ENCODE measurements around the gene ARL3.
"Not testable (repeated sequence)": the region's sequence is repeated elsewhere in the genome, so short reads cannot be mapped to it uniquely, and the experiment has no call there.

The ARL3 gene

DNA sequence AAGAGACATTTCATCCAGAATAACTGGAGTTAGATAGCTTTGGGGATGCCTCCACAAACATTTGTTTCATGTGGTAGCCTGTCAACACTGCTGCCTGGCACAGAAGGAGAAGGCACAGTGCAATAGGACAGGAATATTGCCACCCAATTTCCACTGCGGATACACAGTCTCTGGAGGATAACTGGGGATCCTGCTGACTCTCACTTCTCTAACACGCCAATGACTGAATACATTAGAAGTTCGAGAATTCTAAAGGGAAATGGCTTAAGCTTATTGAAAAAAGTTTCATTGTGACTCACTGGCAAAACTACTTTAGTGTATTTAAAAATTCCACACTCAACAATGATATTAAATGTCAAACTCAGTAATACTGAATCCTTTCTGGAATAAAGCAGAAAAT, 12.9 kb downstream of the ARL3 start:
- Mint-ChIP-seq H3K9me3 (ENCODE audit: low read depth) (no peaks in the 10 kb centered on the region), H3K27ac (no peak overlapping the region), H3K36me3 (peaks cover 16% of the 10 kb centered on the region), H3K4me1 (ENCODE audit: low read depth) (peaks cover 6% of the 10 kb centered on the region), H3K27me3 (no peaks in the 10 kb centered on the region), H3K4me3 (no peak overlapping the region)

DNA sequence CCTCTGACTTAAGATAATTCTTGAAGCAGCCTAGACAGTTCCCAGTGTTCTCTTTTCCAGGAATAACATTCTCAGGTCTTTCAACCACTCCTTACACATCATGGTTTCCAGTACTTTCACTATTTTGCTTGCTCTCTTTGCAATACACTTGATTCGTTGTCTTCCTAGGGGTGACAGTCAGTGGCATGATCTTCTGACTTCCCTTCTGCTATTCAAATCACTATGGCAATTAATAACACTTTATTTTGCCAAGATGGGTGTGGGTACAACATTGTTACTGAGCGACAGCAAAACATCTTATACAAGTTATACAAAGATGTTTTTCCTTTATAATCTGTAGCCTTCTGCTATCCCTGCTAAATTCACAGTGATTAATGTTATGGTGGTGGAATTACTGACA, 15.3 kb downstream of the ARL3 start:
- no peaks in the 10 kb centered on the region for H3K9me3 Mint-ChIP-seq (ENCODE audit: low read depth)
- no peaks in the 10 kb centered on the region for H3K4me1 Mint-ChIP-seq (ENCODE audit: low read depth)
- peaks cover 17% of the 10 kb centered on the region for H3K36me3 Mint-ChIP-seq
- H3K27me3 Mint-ChIP-seq, result no peaks in the 10 kb centered on the region
- no peak overlapping the region for H3K27ac Mint-ChIP-seq
- no peak overlapping the region for H3K4me3 Mint-ChIP-seq

DNA sequence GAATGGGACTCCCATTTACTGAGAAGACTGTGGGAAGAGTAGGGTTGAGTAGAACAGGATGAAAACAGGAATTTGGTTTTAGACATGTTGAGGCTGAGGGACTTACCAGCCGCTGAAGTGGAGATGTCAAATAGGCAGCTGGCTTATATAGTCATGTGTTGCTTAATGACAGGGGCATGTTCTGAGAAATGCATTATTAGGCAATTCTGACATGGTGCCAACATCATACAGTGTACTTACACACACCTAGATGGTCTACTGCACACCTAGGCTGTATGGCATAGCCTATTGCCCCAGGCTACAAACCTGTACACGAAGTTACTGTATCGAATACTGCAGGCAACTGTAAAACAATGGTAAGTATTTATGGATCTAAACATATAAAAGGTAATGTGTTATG, 17.5 kb downstream of the ARL3 start:
- Mint-ChIP-seq H3K9me3 (ENCODE audit: low read depth) (no peaks in the 10 kb centered on the region), H3K27ac (no peak overlapping the region), H3K4me1 (ENCODE audit: low read depth) (no peaks in the 10 kb centered on the region), H3K4me3 (no peak overlapping the region), H3K27me3 (no peaks in the 10 kb centered on the region), H3K36me3 (peaks cover 17% of the 10 kb centered on the region)

DNA sequence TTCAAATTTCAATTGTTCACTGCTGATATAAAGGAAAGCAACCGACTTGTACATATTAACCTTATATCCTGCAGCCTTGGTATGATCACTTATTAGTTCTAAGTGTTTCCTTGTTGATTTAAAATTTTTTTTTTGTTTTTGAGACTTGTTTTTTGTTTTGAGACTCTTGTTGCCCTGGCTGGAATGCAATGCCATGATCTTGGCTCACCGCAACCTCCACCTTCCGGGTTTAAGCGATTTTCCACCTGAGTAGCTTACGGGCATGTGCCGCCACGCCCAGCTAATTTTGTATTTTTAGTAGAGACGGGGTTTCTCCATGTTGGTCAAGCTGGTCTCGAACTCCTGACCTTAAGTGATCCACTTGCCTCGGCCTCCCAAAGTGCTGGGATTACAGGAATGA, 18.8 kb downstream of the ARL3 start:
- H3K4me1 Mint-ChIP-seq (ENCODE audit: low read depth); H3K27ac Mint-ChIP-seq; H3K4me3 Mint-ChIP-seq; H3K9me3 Mint-ChIP-seq (ENCODE audit: low read depth); H3K27me3 Mint-ChIP-seq: not testable (repeated sequence)
- peaks cover 21% of the 10 kb centered on the region for H3K36me3 Mint-ChIP-seq

DNA sequence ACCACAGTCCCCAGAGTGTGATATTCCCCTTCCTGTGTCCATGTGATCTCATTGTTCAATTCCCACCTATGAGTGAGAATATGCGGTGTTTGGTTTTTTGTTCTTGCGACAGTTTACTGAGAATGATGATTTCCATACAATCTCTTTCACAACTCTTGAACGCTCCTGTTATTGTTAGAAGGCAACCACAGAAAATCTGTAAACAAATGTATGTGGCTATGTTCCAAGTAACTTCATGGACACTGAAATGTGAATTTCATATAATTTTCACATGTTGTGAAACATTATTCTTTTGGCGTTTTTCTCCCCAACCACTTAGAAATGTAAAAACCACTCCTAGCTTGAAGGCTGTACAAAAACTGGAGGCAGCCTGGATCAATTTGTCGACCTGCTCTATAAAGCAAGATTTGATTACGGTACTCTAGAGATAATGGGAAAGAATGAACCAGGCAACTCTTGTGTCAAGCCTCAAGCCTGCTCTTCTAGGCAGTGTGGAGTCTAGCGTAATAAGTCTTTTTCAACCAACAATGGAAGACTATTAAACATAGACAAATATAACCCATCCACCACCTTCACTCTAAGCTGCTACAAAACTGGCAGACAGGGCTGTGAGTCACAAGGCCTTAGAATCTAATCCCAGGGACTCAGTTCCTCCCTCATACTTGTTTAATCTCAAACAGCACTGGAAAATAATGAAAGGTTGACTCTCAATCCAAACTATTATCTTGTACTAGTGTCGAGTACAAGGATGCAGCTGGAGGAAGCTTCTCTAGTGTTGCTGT, 22.7 kb downstream of the ARL3 start:
- Mint-ChIP-seq H3K9me3 (ENCODE audit: low read depth) (no peaks in the 10 kb centered on the region), H3K27me3 (no peaks in the 10 kb centered on the region), H3K27ac (no peak overlapping the region), H3K4me3 (no peak overlapping the region), H3K36me3 (peaks cover 7% of the 10 kb centered on the region), H3K4me1 (ENCODE audit: low read depth) (no peaks in the 10 kb centered on the region)

DNA sequence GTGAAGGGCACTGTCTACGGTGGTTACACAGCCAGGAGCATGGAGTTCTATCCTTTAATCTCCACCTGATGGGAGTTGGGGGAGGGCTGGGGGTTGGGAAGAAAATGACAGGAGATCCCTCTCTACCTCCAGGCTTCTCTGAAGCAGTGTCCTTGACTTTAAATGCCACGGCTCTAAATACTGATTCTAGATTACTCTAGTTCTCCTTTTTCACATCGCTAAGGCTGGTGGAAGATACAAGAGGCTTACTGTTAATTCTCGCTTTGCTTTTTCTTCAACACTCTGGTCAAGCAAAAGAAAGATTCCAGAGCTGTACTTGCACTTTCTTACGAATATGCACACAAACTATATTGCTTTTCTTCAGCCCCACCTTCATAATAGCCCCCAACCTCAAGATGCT, 30.5 kb downstream of the ARL3 start:
- no peaks in the 10 kb centered on the region for H3K27me3 Mint-ChIP-seq
- H3K36me3 Mint-ChIP-seq, result no peaks in the 10 kb centered on the region
- no peak overlapping the region for H3K27ac Mint-ChIP-seq
- H3K4me3 Mint-ChIP-seq, result no peak overlapping the region
- H3K9me3 Mint-ChIP-seq (ENCODE audit: low read depth), result no peaks in the 10 kb centered on the region
- H3K4me1 Mint-ChIP-seq (ENCODE audit: low read depth), result peaks cover 15% of the 10 kb centered on the region

DNA sequence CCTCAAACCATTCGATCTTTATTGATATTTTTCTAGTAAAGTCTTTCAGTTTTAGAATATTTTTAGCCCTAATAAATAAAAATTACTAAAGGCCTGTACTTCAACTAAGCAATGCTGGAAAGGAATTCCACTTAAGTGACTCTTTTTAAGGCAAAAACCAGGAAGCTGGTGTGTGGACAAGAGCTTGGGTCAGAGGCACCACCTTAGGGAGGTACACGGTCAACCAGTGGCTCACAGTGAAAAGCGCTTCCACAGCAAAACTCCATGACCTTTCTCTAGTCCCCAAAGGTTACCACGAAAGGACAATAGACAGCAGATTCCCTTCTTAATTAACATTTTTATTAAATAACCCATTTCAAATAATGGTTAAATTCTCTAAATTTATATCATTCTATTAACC, 31.2 kb downstream of the ARL3 start:
- no peak overlapping the region for H3K4me3 Mint-ChIP-seq
- H3K36me3 Mint-ChIP-seq, result no peaks in the 10 kb centered on the region
- H3K27ac Mint-ChIP-seq, result no peak overlapping the region
- no peaks in the 10 kb centered on the region for H3K9me3 Mint-ChIP-seq (ENCODE audit: low read depth)
- H3K27me3 Mint-ChIP-seq, result no peaks in the 10 kb centered on the region
- H3K4me1 Mint-ChIP-seq (ENCODE audit: low read depth), result peaks cover 18% of the 10 kb centered on the region

DNA sequence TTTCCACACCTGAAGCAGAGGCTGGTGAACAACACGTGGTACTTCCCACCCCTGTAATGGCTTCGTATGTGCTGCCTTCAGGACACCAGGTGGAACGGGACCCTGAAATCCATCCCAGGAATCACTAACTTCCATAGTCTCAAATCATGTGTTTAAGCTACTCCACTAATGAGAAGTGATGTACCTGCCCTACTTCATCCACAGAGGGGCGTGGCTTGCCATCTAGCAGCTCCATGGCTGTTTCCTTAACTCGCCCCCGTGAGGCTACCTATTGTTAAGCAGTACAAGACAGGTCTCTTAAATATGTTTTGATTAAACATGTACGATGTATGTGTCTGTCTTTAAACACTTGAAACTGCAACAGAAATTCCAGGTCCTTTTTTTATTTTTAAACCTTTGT, 31.8 kb downstream of the ARL3 start:
- no peak overlapping the region for H3K27ac Mint-ChIP-seq
- H3K4me3 Mint-ChIP-seq, result no peak overlapping the region
- peaks cover 20% of the 10 kb centered on the region for H3K4me1 Mint-ChIP-seq (ENCODE audit: low read depth)
- no peaks in the 10 kb centered on the region for H3K9me3 Mint-ChIP-seq (ENCODE audit: low read depth)
- H3K36me3 Mint-ChIP-seq, result no peaks in the 10 kb centered on the region
- no peaks in the 10 kb centered on the region for H3K27me3 Mint-ChIP-seq

DNA sequence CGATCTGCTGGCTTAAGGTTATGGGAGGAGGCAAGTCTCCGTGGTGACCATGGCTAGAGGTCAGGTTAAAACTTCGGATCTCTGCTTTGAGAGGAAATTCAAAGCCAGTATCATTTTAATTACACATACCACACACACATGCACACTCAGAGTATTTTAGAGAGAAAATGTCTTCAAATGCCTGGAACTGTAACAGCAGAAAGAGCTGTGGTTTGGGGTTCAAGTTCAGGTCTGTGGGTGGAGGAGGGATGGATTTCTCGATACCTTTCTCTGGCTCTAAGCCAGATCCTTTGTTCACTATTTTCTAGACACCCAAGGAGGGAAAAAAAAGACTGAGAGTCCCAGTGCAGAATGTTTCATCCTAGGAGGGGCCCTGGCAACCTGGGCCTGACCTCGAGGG, 32.5 kb downstream of the ARL3 start:
- H3K4me1 Mint-ChIP-seq (ENCODE audit: low read depth), result peaks cover 25% of the 10 kb centered on the region
- H3K27ac Mint-ChIP-seq, result no peak overlapping the region
- H3K27me3 Mint-ChIP-seq, result no peaks in the 10 kb centered on the region
- H3K36me3 Mint-ChIP-seq, result no peaks in the 10 kb centered on the region
- no peak overlapping the region for H3K4me3 Mint-ChIP-seq
- no peaks in the 10 kb centered on the region for H3K9me3 Mint-ChIP-seq (ENCODE audit: low read depth)

DNA sequence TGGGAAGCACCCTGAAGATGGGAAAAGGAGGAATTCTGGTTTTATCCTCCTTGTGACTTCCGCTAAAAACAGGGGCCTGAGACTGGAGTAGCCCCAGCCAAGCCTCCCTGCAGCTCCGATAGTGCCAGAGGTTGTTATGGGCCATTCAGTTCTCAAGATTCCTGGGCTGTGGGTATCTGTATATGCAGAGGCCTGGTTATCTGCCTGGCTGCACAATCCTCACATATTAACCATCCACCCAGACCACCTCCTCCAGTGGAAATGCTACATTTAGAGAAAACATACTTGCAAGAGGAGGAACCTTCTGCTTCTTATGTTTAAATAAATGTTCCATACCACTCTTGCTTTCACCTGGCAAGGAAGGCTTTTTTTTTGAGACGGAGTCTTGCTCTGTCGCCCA, 34.6 kb downstream of the ARL3 start:
- Mint-ChIP-seq H3K9me3 (ENCODE audit: low read depth) (no peaks in the 10 kb centered on the region), H3K36me3 (no peaks in the 10 kb centered on the region), H3K27ac (no peak overlapping the region), H3K4me1 (ENCODE audit: low read depth) (peaks cover 45% of the 10 kb centered on the region), H3K4me3 (no peak overlapping the region), H3K27me3 (no peaks in the 10 kb centered on the region)

DNA sequence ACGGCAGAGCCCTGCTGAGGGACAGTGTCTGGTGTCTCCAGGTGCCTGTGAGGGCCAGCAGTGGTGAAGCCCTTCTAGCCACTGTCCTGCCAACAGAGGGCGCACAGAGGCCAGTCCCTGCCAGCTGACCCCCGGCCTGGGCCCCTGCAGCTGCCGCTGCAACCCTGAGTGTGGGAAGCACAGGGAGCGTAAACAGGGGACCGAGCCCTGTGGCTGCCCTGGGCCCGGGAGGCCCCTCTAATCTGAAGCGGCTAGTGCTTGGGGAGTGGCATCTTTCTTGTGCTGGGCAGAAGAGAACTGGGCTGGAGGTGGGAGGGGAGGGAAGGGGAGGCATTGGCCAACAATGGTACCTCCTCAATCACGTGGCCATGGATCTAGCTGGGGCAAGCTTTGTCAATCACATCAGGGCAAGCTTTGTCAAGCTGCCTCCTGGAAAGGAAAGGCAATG, 35.3 kb downstream of the ARL3 start:
- Mint-ChIP-seq H3K4me1 (ENCODE audit: low read depth) (peaks cover 50% of the 10 kb centered on the region), H3K27me3 (no peaks in the 10 kb centered on the region), H3K27ac (no peak overlapping the region), H3K9me3 (ENCODE audit: low read depth) (no peaks in the 10 kb centered on the region), H3K4me3 (no peak overlapping the region), H3K36me3 (no peaks in the 10 kb centered on the region)

DNA sequence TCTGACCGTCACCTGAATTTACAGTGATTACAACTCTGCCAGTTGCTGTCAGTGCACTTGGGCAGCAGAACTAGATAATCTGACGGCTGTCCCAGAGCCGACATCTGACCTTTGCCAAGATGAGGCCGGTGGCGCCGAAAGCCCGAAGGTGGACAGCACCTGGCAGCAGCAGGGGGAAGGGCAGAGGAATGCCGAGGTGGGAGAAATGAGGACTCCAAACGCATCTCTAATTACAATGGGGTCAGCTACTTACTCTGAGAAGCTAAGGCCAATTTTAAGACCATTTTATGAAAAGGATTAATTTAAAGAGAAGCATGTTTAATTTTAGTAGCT, 36.2 kb downstream of the ARL3 start:
- Mint-ChIP-seq H3K4me1 (ENCODE audit: low read depth) (peaks cover 56% of the 10 kb centered on the region), H3K36me3 (no peaks in the 10 kb centered on the region), H3K27ac (no peak overlapping the region), H3K27me3 (no peaks in the 10 kb centered on the region), H3K4me3 (no peak overlapping the region), H3K9me3 (ENCODE audit: low read depth) (no peaks in the 10 kb centered on the region)

DNA sequence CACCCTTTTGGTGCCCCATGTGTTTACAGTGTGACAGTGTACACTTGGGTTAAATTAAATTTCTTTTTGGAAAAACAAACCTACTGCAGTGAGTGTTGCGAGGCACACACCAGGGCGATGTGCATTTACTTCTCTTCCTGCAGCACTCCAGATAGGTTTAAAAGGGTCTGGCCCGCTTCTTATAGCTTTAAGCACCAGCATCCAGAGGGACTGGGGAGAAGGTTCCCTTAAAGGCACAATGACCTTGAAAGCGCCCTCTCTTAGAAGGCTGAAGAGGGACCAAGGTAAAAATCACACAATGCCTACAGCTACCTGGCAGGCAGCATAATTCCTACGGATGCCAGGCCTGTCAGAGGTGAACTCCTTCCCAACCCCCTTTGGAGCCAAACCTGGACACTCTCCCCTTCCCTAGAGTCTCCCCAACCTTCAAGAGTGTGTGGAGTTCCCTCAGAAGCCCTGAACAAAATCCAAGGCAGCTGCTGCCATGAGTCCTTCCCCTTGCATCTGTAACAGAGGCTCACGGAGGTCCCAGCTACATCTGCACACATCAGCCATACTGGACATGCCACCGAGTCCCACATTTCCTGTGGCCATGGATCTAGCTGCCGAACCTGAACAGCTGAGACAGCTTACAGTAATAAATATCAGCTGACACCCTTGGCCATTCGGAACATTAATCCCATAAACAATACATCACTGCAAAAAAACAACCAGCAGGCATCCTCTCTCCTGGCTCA, 36.7 kb downstream of the ARL3 start:
- H3K27ac Mint-ChIP-seq, result no peak overlapping the region
- H3K27me3 Mint-ChIP-seq, result no peaks in the 10 kb centered on the region
- peaks cover 59% of the 10 kb centered on the region for H3K4me1 Mint-ChIP-seq (ENCODE audit: low read depth)
- H3K9me3 Mint-ChIP-seq (ENCODE audit: low read depth), result no peaks in the 10 kb centered on the region
- no peaks in the 10 kb centered on the region for H3K36me3 Mint-ChIP-seq
- no peak overlapping the region for H3K4me3 Mint-ChIP-seq

DNA sequence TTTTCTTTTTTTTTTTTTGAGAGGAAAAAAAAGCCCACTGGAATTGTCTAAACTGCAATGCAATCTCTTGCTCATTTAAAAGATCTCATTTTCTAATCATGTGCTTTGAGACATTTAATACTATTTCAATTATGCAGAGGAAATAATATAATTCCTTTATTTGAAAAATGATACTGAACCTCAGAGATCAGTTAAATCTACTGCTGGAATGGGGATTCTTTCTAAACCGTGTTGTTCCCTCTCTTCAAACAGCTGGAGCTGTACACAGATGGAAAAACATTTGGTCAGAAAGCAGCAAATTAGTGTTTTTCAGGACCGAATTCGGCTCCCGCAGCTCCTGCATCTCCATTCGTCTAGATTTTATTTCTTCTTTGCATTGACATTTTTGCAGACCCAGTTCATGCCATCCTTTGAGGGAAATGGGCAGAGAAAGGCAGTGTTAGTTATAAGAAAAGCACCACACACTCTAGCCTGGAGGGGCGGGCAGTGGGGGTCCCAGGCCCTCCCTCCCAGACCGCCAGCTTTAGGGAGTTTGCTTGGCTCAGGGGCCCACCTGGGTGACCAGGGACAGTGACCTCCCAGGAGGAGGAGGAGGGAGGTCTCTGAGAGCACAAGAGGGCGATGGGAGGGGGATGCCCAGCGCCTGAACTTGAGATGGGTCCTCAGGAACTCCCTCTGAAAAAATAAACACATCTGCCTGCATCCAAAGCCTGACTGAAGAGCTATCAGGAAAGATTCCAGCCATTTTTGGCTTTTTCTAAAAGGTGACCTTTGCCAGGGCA, 37.5 kb downstream of the ARL3 start:
- Mint-ChIP-seq H3K4me3 (no peak overlapping the region), H3K27ac (no peak overlapping the region), H3K9me3 (ENCODE audit: low read depth) (no peaks in the 10 kb centered on the region), H3K27me3 (no peaks in the 10 kb centered on the region), H3K4me1 (ENCODE audit: low read depth) (peaks cover 51% of the 10 kb centered on the region), H3K36me3 (no peaks in the 10 kb centered on the region)

Measured in activated naive CD8-positive, alpha-beta T cell (primary cell).